Urinary bladder (tissue), 4 donors: ENCODE measurements around the gene ST3GAL3. TPM values are rescaled to one million over a fixed set of nuclear protein-coding genes. Genes with fewer than 3 reads are reported as not detected.

Experiments used
- DNase-seq: peaks from one replicate; pipeline ENCODE4 v3.0.0-alpha.2; 2015; ENCODE audit errors: extremely low spot score
- H3K27ac ChIP-seq: one replicate; pipeline ENCODE4 v1.5.1; 2013; ENCODE audit warnings: low read depth, mild to moderate bottlenecking, moderate library complexity
- H3K36me3 ChIP-seq: one replicate; pipeline ENCODE4 v1.6.1; 2013; ENCODE audit warnings: mild to moderate bottlenecking, moderate library complexity; ENCODE audit not compliant: insufficient read depth
- H3K4me1 ChIP-seq: one replicate; pipeline ENCODE4 v1.6.1; 2013; ENCODE audit warnings: mild to moderate bottlenecking, moderate library complexity; ENCODE audit not compliant: insufficient read depth
- H3K4me3 ChIP-seq: one replicate; pipeline ENCODE4 v1.5.1; 2013; ENCODE audit warnings: low read depth, low read length
- WGBS: extraction: QIAGEN DNeasy Blood & Tissue Kit; methylation state at CpG from one replicate; pipeline ENCODE4 v1.1.7; 2013; 5-methylcytosine and 5-hydroxymethylcytosine counted together
- polyA plus RNA-seq: library from polyadenylated mRNA; stranded (reverse); fragments of 200-250 nt; gene quantifications from one replicate; pipeline ENCODE4 v1.2.3, GENCODE V29; 2013
- total RNA-seq: library from RNA; depleted of rRNA; stranded (reverse); fragments of >200 nt; gene quantifications from one replicate; pipeline ENCODE4 v1.2.3, GENCODE V29; 2014
- donor health status: healthy with polysubstance abuse.
- donor health status: healthy.

ST3GAL3 gene
- total and polyA plus RNA-seq, 2 donors: 25.4 to 27.2 TPM

DNA sequence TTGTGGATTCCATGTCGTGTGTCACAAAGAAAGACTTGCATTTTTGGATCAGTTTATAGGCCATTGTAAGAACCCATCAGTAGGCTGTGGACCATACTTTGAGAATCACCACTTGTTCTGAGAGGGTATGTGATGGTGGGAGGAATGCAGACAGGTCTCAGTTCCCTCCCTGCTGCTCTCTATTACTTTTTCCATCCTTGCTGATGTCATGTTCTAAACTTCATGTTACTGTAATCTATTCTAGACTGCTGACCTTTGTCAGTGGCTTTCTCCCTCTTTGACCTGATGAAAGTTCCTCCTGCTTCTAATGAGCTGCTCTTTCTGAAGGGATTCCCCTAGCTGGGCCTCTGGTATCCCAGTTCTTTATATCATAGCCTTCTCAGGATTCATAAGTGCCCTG lies 46.1 kb downstream of the ST3GAL3 start:
- no peak for DNase-seq
- WGBS: 68% methylated on average over 1 of the region's 1 CpG
- no peaks in the 10 kb centered on the region for H3K4me1 ChIP-seq
- H3K36me3 ChIP-seq: peaks cover 2% of the 10 kb centered on the region
- H3K27ac ChIP-seq: no peak overlapping the region
- no peak overlapping the region for H3K4me3 ChIP-seq

DNA sequence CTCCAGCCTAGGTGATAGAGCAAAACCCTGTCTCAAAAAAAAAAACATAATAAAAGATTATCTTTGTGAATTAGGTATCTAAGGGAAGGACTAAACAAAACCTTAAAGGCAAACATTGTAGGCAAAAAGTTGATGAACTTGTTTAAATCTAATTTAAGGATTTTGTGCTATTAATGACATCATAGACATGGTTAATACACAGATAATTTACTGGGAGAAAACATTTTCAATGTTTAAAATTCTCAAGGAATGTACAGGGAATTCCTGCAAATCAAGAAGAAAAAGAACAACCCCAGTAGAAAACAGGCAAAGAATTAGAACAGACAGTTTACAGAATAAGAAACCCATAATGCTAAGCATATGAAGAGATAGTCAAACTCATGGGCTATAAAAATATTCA lies 47.6 kb downstream of the ST3GAL3 start:
- no peak for DNase-seq
- peaks cover 2% of the 10 kb centered on the region for H3K36me3 ChIP-seq
- no peak overlapping the region for H3K27ac ChIP-seq
- no peak overlapping the region for H3K4me3 ChIP-seq
- H3K4me1 ChIP-seq: no peaks in the 10 kb centered on the region

DNA sequence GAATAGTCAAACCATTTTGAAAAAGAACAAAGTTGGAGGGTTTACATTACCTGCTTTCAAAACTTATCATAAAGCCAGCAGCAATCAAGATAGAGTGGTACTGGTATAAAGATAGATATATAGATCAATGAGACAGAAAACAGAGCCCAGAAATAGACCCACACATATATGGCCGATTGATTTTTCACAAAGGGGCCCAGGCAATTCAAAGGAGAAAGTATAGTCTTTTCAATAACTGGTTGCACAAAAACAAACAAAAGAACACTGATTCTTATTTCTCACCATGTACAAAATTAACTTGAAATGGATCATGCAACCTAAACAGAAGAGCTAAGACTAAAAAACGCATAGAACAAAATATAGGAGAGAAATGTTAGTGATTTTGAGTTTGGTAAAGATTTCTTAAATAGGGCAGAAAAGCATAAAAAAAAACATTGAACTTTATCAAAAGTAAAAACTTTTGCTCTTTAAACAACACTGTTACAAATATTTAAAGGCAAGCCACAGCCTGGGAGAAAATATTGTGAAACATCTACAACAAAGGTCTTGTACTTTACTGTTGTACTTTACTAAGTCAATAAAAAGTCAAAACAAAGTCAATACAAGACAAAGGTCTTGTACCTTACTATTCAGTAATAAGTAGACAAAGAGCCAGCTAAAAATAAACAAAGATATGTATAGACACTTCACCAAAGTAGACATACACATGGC lies 50.2 kb downstream of the ST3GAL3 start:
- peak; percentile 32 for DNase-seq
- no peak overlapping the region for H3K27ac ChIP-seq
- no peak overlapping the region for H3K4me3 ChIP-seq
- H3K4me1 ChIP-seq: no peaks in the 10 kb centered on the region
- WGBS: 91% methylated on average over 2 of the region's 2 CpGs
- peaks cover 2% of the 10 kb centered on the region for H3K36me3 ChIP-seq

DNA sequence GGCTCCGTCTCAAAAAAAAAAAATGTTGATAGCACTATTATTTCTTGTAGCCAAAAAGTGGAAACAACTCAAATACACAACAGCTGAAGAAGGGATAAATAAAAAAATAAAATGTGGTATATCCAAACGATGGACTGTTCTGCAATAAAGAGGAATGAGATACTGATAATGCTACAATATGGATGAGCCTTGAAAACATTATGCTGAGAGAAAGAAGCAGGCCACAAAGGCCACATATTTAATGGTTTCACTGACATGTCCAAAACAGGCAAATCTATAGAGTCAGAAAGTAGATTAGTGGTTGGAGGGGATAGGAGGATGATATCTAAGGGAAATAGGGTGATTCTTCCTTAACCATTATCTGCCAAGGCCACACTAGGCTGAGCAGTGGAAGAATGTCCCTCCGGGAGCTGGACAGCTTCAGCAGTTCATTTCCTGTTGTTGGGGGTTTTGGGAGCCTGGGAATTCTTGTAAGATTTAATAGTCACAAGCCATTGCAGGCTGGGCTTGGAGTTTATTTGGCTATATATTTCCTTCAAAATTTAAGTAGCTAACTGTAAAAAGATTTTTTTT lies 53.5 kb downstream of the ST3GAL3 start:
- WGBS: 74% methylated on average over 3 of the region's 3 CpGs
- Histone ChIP-seq H3K4me1 (no peaks in the 10 kb centered on the region), H3K4me3 (no peak overlapping the region), H3K36me3 (no peaks in the 10 kb centered on the region), H3K27ac (no peak overlapping the region)
- DNase-seq: no peak

DNA sequence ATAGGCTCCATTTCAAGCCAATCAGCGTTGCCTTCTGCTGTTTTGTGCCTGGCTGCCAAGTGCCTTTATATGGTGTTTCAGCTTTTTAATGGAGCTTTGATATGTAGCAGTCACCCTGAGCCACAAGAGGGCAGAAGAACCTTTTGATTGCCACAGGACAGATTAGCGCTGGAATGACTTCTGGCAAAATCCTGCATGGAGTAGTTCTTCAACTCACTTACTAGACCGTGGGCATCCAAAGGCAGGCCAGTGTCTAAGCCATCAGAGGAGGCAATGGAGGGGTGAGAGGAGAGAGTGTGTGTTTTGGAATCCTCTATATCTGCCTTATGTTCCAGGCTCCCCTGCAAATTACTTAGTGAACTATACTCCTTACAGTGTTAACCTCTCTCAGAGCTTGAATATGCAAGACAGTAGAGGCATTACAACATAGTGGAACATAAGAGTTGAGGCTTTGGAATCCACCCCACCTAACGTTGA lies 56.2 kb downstream of the ST3GAL3 start:
- WGBS: 3% methylated on average over 4 of the region's 4 CpGs
- H3K27ac ChIP-seq: no peak overlapping the region
- H3K4me1 ChIP-seq: no peaks in the 10 kb centered on the region
- no peak overlapping the region for H3K4me3 ChIP-seq
- no peaks in the 10 kb centered on the region for H3K36me3 ChIP-seq
- DNase-seq: peak; percentile 71

DNA sequence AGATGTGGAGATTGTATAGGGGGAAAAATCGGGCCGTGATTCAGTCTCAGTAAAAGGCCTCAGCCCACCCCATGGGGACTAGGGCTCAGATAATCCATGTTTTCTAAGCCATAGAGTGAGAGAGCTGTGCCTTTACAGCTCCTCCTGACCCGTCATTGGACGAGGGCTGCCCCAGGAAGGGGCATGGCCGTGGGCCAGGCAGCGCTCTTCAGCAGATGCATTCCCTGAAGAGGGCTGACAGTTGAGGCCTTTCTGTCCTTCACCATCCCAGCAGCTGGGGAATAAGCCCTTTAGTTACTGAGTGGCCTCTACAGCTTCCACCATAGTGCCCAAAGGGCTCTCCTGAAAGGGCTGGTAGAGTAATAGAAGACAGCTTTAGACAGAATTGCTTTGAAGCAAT lies 57.2 kb downstream of the ST3GAL3 start:
- no peaks in the 10 kb centered on the region for H3K4me1 ChIP-seq
- no peak for DNase-seq
- WGBS: 89% methylated on average over 6 of the region's 6 CpGs

DNA sequence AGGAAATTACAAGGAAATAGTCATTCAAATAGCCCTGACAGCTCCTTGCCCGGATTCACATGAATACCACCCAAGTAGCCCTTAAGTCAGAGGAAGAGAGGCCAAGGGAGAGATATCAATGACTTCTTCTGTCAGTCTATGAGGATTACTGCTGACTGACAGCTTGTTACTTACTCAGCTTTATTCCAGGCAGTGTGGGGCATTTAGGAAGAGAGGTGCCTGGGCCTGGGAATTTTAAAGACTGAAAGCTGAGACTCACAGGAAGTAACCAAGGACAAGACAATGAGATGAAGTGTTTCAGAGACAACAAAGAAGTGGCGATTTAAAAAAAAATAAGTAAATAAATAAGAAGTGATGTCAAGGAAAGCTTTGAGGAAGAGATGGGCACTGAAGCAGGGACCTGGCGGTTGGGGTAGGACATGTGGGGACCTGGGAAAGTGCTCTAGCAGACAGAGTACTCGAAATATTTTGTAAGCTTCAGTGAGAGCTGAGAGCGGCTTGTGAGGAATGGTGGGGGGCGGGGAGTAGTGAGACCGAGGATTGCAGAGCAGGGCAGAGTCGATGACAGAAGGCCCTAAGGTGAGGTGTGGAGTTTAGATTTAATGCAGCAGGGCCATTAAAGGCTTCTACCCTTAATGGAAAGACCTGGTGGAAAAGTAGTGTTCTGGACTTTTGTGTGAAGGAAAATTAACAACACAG lies 58.9 kb downstream of the ST3GAL3 start:
- no peaks in the 10 kb centered on the region for H3K4me1 ChIP-seq
- no peaks in the 10 kb centered on the region for H3K36me3 ChIP-seq
- H3K4me3 ChIP-seq: no peak overlapping the region
- 58% methylated on average over 8 of the region's 8 CpGs for WGBS
- DNase-seq: no peak
- no peak overlapping the region for H3K27ac ChIP-seq

More for the DNA sequence above, 57.2 kb downstream of the ST3GAL3 start:
- Histone ChIP-seq H3K27ac (no peak overlapping the region), H3K36me3 (no peaks in the 10 kb centered on the region), H3K4me3 (no peak overlapping the region)

DNA sequence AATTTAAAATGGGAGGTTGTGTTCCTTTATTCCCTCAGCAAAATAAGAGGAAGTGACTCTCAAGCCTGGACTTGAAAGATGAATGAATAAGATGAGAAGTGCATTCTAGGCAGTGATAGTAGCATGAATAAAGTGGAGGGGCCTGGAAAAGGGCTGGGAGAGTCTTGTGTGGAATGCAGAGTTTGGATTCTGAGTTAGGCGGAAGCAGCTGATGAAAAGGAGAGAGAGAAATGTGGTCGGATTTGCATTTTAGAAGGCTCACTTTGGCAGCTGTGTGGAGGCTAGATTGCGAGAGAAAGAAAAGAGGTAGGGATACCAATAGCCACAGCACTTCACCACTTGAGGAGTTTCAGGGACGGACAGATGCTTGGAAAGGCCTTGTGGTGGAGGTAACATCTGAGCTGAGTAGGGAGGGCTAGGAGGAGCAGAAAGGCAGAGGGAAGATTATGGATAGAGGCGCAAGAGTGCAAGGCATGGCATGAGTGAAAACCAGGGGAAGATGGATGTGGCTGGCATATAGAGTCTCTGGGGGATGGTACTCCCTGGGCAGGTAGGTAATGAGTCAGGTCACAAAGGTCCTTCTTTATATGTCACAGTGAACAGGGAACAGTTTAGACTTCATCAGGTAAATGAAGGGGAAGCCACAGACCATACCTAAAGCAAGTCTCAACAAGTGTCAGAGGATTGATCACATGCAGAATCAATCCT lies 59.6 kb downstream of the ST3GAL3 start:
- H3K4me1 ChIP-seq: no peaks in the 10 kb centered on the region
- no peaks in the 10 kb centered on the region for H3K36me3 ChIP-seq
- WGBS: 76% methylated on average over 5 of the region's 5 CpGs

DNA sequence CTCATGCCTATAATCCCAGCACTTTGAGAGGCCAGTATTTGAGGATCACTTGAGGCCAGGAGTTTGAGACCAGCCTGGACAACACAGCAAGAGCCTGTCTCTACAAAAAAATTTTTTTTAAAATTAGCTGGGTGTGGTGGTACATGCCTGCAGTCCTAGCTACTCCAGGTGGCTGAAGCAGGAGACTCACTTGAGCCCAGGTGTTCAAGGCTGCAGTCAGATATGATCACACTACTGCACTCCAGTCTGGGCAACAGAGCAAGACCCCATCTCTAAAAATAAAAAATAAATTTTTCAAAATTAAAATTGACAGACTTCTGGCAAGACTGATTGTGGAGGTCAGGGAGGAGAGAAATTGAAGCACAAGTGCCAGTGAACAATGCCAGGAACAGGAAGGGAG lies 60.8 kb downstream of the ST3GAL3 start:
- Histone ChIP-seq H3K4me1 (no peaks in the 10 kb centered on the region), H3K36me3 (no peaks in the 10 kb centered on the region), H3K4me3 (no peak overlapping the region), H3K27ac (no peak overlapping the region)
- no peak for DNase-seq

More for the DNA sequence above, 59.6 kb downstream of the ST3GAL3 start:
- H3K27ac ChIP-seq: no peak overlapping the region
- peak; percentile 32 for DNase-seq
- H3K4me3 ChIP-seq: no peak overlapping the region

DNA sequence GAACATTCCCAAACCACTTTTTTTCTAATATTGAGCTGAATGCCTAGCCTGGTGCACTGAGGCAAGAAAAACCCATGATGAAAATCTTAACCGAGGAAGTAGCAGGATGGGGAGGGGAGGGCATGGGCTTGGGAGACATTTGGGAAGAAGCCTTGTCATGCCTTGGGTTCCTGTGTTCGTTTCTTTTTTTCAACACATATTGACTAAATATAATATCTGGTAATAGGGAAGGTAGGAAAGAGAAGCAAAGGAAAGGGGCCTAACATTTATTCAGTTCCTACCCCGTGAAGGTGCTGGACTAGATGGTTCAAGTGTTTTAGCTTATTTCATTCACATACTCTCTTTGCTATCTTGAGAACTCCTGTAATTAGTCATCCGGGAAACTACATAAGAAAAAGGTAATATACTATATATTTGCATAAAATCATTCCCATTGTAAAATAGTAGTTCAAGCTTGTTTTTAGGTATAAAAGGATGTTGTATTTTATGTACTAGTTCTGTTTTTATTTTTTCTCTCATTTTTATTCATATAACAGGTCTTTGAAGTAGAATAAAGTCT lies 62.1 kb downstream of the ST3GAL3 start:
- 87% methylated on average over 4 of the region's 4 CpGs for WGBS
- Histone ChIP-seq H3K36me3 (no peaks in the 10 kb centered on the region), H3K4me1 (no peaks in the 10 kb centered on the region), H3K27ac (no peak overlapping the region), H3K4me3 (no peak overlapping the region)
- no peak for DNase-seq

DNA sequence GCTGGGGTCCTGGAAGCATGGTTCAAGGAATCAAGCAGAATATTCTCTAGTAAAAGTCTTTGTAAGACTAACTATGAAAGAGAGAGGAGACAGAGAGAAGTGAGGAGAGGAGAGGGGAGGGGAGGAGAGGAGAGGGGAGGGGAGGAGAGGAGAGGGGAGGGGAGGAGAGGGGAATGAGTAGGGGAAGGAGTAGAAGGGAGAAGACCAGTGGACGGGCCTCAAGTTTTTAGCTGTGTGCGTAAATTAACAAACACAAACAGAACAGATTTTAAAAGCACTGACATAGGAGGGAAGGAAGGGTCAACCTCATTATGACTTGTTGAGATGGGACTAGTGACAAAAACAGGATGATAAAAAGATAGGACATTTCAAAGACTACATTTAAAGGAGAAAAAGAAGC lies 62.8 kb downstream of the ST3GAL3 start:
- no peak overlapping the region for H3K27ac ChIP-seq
- no peaks in the 10 kb centered on the region for H3K4me1 ChIP-seq
- no peak overlapping the region for H3K4me3 ChIP-seq
- 92% methylated on average over 2 of the region's 2 CpGs for WGBS
- no peak for DNase-seq
- no peaks in the 10 kb centered on the region for H3K36me3 ChIP-seq

DNA sequence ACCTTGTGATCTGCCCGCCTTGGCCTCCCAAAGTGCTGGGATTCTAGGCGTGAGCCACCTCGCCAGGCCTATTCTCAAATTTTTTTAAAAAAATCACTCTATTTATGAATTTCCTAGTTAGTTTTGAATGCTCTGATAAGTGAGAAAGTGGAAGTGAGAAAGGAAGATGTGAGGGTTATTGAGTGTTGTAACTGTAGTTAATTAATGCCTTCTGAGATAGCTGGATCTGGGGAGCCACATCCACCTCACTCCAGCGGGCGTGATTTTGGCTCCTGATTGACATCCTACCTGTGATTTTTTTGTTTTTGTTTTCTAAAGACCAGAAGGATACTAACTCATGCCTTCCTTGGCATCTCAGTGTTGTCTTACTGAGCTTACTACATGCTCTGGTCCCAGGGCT lies 65.6 kb downstream of the ST3GAL3 start:
- WGBS: 96% methylated on average over 5 of the region's 5 CpGs
- H3K27ac ChIP-seq: no peak overlapping the region

DNA sequence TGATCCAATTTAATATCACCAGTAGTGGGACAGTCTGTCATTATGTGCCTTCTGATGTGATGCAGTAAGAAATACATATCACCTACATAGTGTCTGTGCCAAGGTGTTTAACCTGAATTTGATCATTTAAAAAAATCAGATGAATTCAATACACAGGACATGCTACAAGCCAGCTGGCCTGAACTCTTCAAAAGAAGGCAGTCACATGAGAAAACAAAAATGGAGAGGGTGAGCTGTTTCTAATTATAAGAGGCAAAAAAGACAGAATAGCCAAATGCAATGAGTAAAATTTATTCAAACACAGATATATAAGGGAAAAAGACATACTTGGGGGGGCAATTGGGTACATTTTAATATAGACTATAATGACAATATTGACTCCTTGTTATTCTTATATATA lies 66.5 kb downstream of the ST3GAL3 start:
- DNase-seq: no peak
- Histone ChIP-seq H3K27ac (no peak overlapping the region), H3K4me1 (no peaks in the 10 kb centered on the region), H3K4me3 (no peak overlapping the region), H3K36me3 (no peaks in the 10 kb centered on the region)

More for the DNA sequence above, 65.6 kb downstream of the ST3GAL3 start:
- H3K36me3 ChIP-seq: no peaks in the 10 kb centered on the region
- H3K4me1 ChIP-seq: no peaks in the 10 kb centered on the region
- H3K4me3 ChIP-seq: no peak overlapping the region
- no peak for DNase-seq
